Kidney epithelial cell (primary cell): ENCODE data around the gene SUDS3. TPM values are rescaled to one million over a fixed set of nuclear protein-coding genes. Genes with fewer than 3 reads are reported as not detected.
"Not testable (repeated sequence)": the region's sequence is repeated elsewhere in the genome, so short reads cannot be mapped to it uniquely, and the experiment has no call there.

Experiments
- DNase-seq: peaks from one replicate; pipeline ENCODE4 v3.0.0-alpha.2; 2010; ENCODE audit warnings: low read depth
- H3K27me3 ChIP-seq: 2 replicates; pipeline ENCODE4 v1.6.0; 2011; ENCODE audit warnings: low read length; ENCODE audit not compliant: control insufficient read depth, insufficient read depth
- H3K36me3 ChIP-seq: 2 replicates; pipeline ENCODE4 v1.5.1; 2011; ENCODE audit warnings: low read length; ENCODE audit not compliant: control insufficient read depth, insufficient read depth
- H3K4me3 ChIP-seq: 2 replicates; pipeline ENCODE4 v1.5.1; 2011; ENCODE audit warnings: low read depth, mild to moderate bottlenecking, control low read depth, low read length
- CTCF ChIP-seq: IDR thresholded peaks from 2 replicates; pipeline ENCODE4 v1.5.1; 2011; ENCODE audit warnings: mild to moderate bottlenecking, moderate library complexity, low read length, control low read depth, inconsistent platforms; ENCODE audit not compliant: insufficient read depth, poor library complexity, severe bottlenecking
- total RNA-seq: library from RNA; depleted of rRNA; stranded (reverse); fragments of >200 nt; gene quantifications from 2 replicates; pipeline ENCODE4 v1.2.3, GENCODE V29; 2015

The SUDS3 gene
- total RNA-seq, 1 donor from 2014 or later = 30.5 TPM

GRCh38 chr12:118404876-118405521, 28.6 kb downstream of the SUDS3 start:
- H3K27me3 ChIP-seq = no peaks in the 10 kb centered on the region
- peak; percentile 14 for DNase-seq
- no peak overlapping the region for H3K4me3 ChIP-seq
- TF ChIP-seq CTCF = peak; percentile 77
- H3K36me3 ChIP-seq = peaks cover 1% of the 10 kb centered on the region

DNA sequence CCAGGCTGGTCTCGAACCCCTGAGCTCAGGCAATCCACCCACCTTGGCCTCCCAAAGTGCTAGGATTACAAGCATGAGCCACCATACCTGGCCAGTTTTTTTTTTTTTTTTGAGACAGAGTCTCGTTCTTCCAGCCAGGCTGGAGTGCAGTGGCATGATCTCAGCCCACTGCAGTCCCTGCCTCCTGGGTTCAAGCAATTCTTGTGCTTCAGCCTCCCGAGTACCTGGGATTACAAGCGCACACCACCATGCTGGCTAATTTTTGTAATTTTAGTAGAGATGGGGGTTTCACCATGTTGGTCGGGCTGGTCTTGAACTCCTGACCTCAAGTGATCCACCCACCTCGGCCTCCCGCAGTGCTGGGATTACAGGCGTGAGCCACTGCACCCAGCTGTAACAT, 31.9 kb downstream of the SUDS3 start:
- H3K4me3 ChIP-seq, H3K27me3 ChIP-seq, H3K36me3 ChIP-seq, DNase-seq: not testable (repeated sequence)

- TF ChIP-seq CTCF = no peak
- Histone ChIP-seq H3K4me3 (no peak overlapping the region), H3K36me3 (peaks cover 2% of the 10 kb centered on the region), H3K27me3 (no peaks in the 10 kb centered on the region)
- no peak for DNase-seq
Measured at GRCh38 chr12:118409834-118410233, 33.5 kb downstream of the SUDS3 start.

- no peak overlapping the region for H3K4me3 ChIP-seq
- H3K27me3 ChIP-seq = no peaks in the 10 kb centered on the region
- DNase-seq = no peak
- no peak for TF ChIP-seq CTCF
- peaks cover 2% of the 10 kb centered on the region for H3K36me3 ChIP-seq
Measured at GRCh38 chr12:118417942-118418341, 41.6 kb downstream of the SUDS3 start.

GRCh38 chr12:118418385-118419057, 42.2 kb downstream of the SUDS3 start:
- no peak for DNase-seq
- no peaks in the 10 kb centered on the region for H3K36me3 ChIP-seq
- no peak for TF ChIP-seq CTCF
- H3K4me3 ChIP-seq = no peak overlapping the region
- H3K27me3 ChIP-seq = no peaks in the 10 kb centered on the region

- Histone ChIP-seq H3K27me3 (no peaks in the 10 kb centered on the region), H3K36me3 (no peaks in the 10 kb centered on the region), H3K4me3 (no peak overlapping the region)
- TF ChIP-seq CTCF = no peak
- DNase-seq = no peak
Measured at GRCh38 chr12:118420673-118421072, 44.3 kb downstream of the SUDS3 start.
